Kidney (tissue), 14 donors: ENCODE measurements around the gene ZIC1. TPM values are rescaled to one million over a fixed set of nuclear protein-coding genes. Genes with fewer than 3 reads are reported as not detected.

Source experiments
- DNase-seq, 5 donors: peaks; one replicate each; pipeline ENCODE4 v3.0.0-alpha.2; 2013 to 2020
- FAIRE-seq: peaks from 2 replicates; lab custom pipeline; 2012; peaks lifted over from hg19 to GRCh38; lab: Jason Lieb, UNC
- H3K27ac ChIP-seq, 2 donors: one replicate each; pipeline ENCODE4 v1.7.0; 2013; ENCODE audit warnings: low read depth in 2 of 2, low read length in 2 of 2, inconsistent platforms in 1 of 2
- H3K27me3 ChIP-seq: one replicate; pipeline ENCODE4 v1.7.1; 2013; ENCODE audit warnings: low read length, inconsistent platforms; ENCODE audit not compliant: control insufficient read depth, insufficient read depth
- H3K36me3 ChIP-seq, 3 donors: one replicate each; pipeline versions ENCODE4 v1.7.0 to v1.7.1; 2013; ENCODE audit warnings: low read length in 3 of 3, control low read depth in 1 of 3, inconsistent platforms in 1 of 3; ENCODE audit not compliant: insufficient read depth in 3 of 3, control insufficient read depth in 2 of 3
- H3K4me1 ChIP-seq, 3 donors: one replicate each; pipeline versions ENCODE4 v1.7.0 to v1.7.1; 2013; ENCODE audit warnings: low read length in 3 of 3, inconsistent platforms in 1 of 3, low read depth in 1 of 3; ENCODE audit not compliant: control insufficient read depth in 2 of 3, insufficient read depth in 2 of 3
- H3K4me3 ChIP-seq, 3 donors: one replicate each; pipeline versions ENCODE4 v1.7.0 to v1.8.1; 2013; ENCODE audit warnings: low read length in 3 of 3, control low read depth in 1 of 3, inconsistent platforms in 1 of 3
- H3K9ac ChIP-seq, 3 donors: one replicate each; pipeline versions ENCODE4 v1.7.0 to v1.7.1; 2013; ENCODE audit warnings: low read length in 3 of 3, control low read depth in 1 of 3, inconsistent platforms in 1 of 3
- H3K9me3 ChIP-seq, 3 donors: one replicate each; pipeline versions ENCODE4 v1.7.0 to v1.7.1; 2013; ENCODE audit warnings: low read length in 3 of 3, control low read depth in 1 of 3, inconsistent platforms in 1 of 3; ENCODE audit not compliant: control insufficient read depth in 2 of 3, insufficient read depth in 1 of 3
- CTCF ChIP-seq: IDR thresholded peaks from 3 replicates; pipeline ENCODE4 v1.5.1; 2012; ENCODE audit warnings: mild to moderate bottlenecking, moderate library complexity, borderline replicate concordance; ENCODE audit not compliant: insufficient read depth; ENCODE audit errors: extremely low read depth
- intact Hi-C: fragments of 100-400 bp; cut with DNase I; formaldehyde crosslinking; loops from one replicate; pipeline ENCODE4 v1.11.1; 2022
- polyA plus RNA-seq: library from polyadenylated mRNA; stranded (reverse); fragments of 350-450 nt; fragmentation: Illumina TruSeq; extraction: RNeasy Lipid Tissue Mini Kit (QIAGEN cat#74804); gene quantifications from one replicate; pipeline ENCODE4 v1.2.3, GENCODE V29; 2014; ENCODE audit warnings: low read depth, low replicate concordance; ENCODE audit not compliant: insufficient read depth
- total RNA-seq: library from RNA; stranded (reverse); fragmentation: NEBNext Ultra II Directional; extraction: Animal tissue kit (Norgen Biotek cat#: 25700); gene quantifications from one replicate; pipeline ENCODE4 v1.2.1, GENCODE V29; 2021
- donor health status: control.
- donor health status: control.
- donor health status: control.
- donor health status: control.
- donor health status: control.
- donor health status: DM: yes; HTN: yes; CAD: no.
- donor health status: Normal renal cell carcinoma (clear cell type).

ZIC1 gene
- total and polyA plus RNA-seq, 2 donors from 2014 or later, result not detected

- H3K9me3 ChIP-seq, result no peaks in the 10 kb centered on the region
- DNase-seq (no peak), FAIRE-seq (no peak)
- H3K27ac ChIP-seq, result no peak overlapping the region
- intact Hi-C loops, result no loop called here
- H3K9ac ChIP-seq, result no peak overlapping the region
- no peaks in the 10 kb centered on the region for H3K4me1 ChIP-seq
- TF ChIP-seq CTCF, result no peak
- peaks cover 87% of the 10 kb centered on the region for H3K27me3 ChIP-seq
- H3K36me3 ChIP-seq, result no peaks in the 10 kb centered on the region
- no peak overlapping the region for H3K4me3 ChIP-seq
These were observed 29.5 kb upstream of the ZIC1 start for GRCh38 chr3:147379651-147380050.

- DNase-seq, result no peak
- no peaks in the 10 kb centered on the region for H3K9me3 ChIP-seq
- H3K36me3 ChIP-seq, result no peaks in the 10 kb centered on the region
- FAIRE-seq, result no peak
- intact Hi-C loops, result no loop called here
- H3K4me1 ChIP-seq, result no peaks in the 10 kb centered on the region
- H3K27me3 ChIP-seq, result peaks cover 87% of the 10 kb centered on the region
- no peak for TF ChIP-seq CTCF
- H3K27ac ChIP-seq, result no peak overlapping the region
- H3K4me3 ChIP-seq, result no peak overlapping the region
- H3K9ac ChIP-seq, result no peak overlapping the region
These were observed 28.7 kb upstream of the ZIC1 start for GRCh38 chr3:147380387-147380951.

GRCh38 chr3:147380977-147381376 lies 28.2 kb upstream of the ZIC1 start:
- Histone ChIP-seq H3K27me3 (peaks cover 88% of the 10 kb centered on the region), H3K36me3 (no peaks in the 10 kb centered on the region), H3K27ac (no peak overlapping the region), H3K9me3 (no peaks in the 10 kb centered on the region), H3K4me1 (no peaks in the 10 kb centered on the region), H3K4me3 (no peak overlapping the region), H3K9ac (no peak overlapping the region)
- TF ChIP-seq CTCF, result no peak
- FAIRE-seq, result no peak
- DNase-seq, result no peak
- intact Hi-C loops, result no loop called here

GRCh38 chr3:147381596-147381995 lies 27.6 kb upstream of the ZIC1 start:
- Histone ChIP-seq H3K36me3 (no peaks in the 10 kb centered on the region), H3K4me3 (no peak overlapping the region), H3K27ac (no peak overlapping the region), H3K9me3 (no peaks in the 10 kb centered on the region), H3K9ac (no peak overlapping the region), H3K4me1 (no peaks in the 10 kb centered on the region), H3K27me3 (peaks cover 90% of the 10 kb centered on the region)
- no peak for FAIRE-seq
- DNase-seq, result no peak
- intact Hi-C loops, result no loop called here
- no peak for TF ChIP-seq CTCF
